Fibroblast of mammary gland (primary cell): ENCODE measurements around the gene KRT13.

ENCODE experiments used
- DNase-seq: peaks from one replicate; pipeline ENCODE4 v3.0.0-alpha.2; 2010; ENCODE audit warnings: low read depth
- H3K4me3 ChIP-seq: 2 replicates; pipeline ENCODE4 v1.5.1; 2011; ENCODE audit warnings: low read depth, mild to moderate bottlenecking, low read length, moderate library complexity; ENCODE audit not compliant: control insufficient read depth
- CTCF ChIP-seq: conservative IDR thresholded peaks from 2 replicates; pipeline ENCODE4 v1.5.1; 2011; ENCODE audit warnings: low read depth, low read length, inconsistent platforms; ENCODE audit not compliant: control insufficient read depth, insufficient read depth

KRT13 gene

GRCh38 chr17:41533613-41534012, 28.2 kb upstream of the KRT13 start:
- no peak for TF ChIP-seq CTCF
- no peak for DNase-seq
- no peak overlapping the region for H3K4me3 ChIP-seq

GRCh38 chr17:41532947-41533570, 27.6 kb upstream of the KRT13 start:
- no peak overlapping the region for H3K4me3 ChIP-seq
- no peak for TF ChIP-seq CTCF
- no peak for DNase-seq

- H3K4me3 ChIP-seq, result no peak overlapping the region
- TF ChIP-seq CTCF, result no peak
- no peak for DNase-seq
Observed at GRCh38 chr17:41531993-41532392, 26.6 kb upstream of the KRT13 start.

- H3K4me3 ChIP-seq, result no peak overlapping the region
- no peak for TF ChIP-seq CTCF
- DNase-seq, result peak; percentile 85
Observed at GRCh38 chr17:41530062-41531048, 24.9 kb upstream of the KRT13 start.

GRCh38 chr17:41529491-41529915, 24.1 kb upstream of the KRT13 start:
- TF ChIP-seq CTCF, result no peak
- no peak overlapping the region for H3K4me3 ChIP-seq
- DNase-seq, result no peak

GRCh38 chr17:41528959-41529353, 23.5 kb upstream of the KRT13 start:
- DNase-seq, result no peak
- no peak overlapping the region for H3K4me3 ChIP-seq
- no peak for TF ChIP-seq CTCF
